ENCODE data around the gene PADI6. TPM values are rescaled to one million over a fixed set of nuclear protein-coding genes. Genes with fewer than 3 reads are reported as not detected.

PADI6 gene
- total and polyA plus RNA-seq, 9 of the 15 experiments (the other 6 are each of a cell fraction or from before 2014, with no cell fraction given), result not detected

GRCh38 chr1:17440074-17440826 is 68.3 kb downstream of the PADI6 start (continued):
- TF ChIP-seq HDAC6 (IDR thresholded peaks at IDR 0.05; ENCODE audit: low read depth, low read length) (no peak), ILK (tag; IDR thresholded peaks at IDR 0.05; ENCODE audit: borderline replicate concordance, low read depth) (no peak), MTA2 (IDR thresholded peaks at IDR 0.05; ENCODE audit: low read depth) (no peak), ID3 (CRISPR knock-in tag; IDR thresholded peaks at IDR 0.05) (no peak), ID3 (tag; IDR thresholded peaks at IDR 0.05) (peak; percentile 22; the same call in 1 of the 2 replicates), STAT5B (CRISPR knock-in tag; IDR thresholded peaks at IDR 0.05) (no peak), RB1 (IDR thresholded peaks at IDR 0.05; ENCODE audit: low read depth) (no peak), BMI1 (IDR thresholded peaks at IDR 0.05; ENCODE audit: low read length) (no peak), ZBTB49 (CRISPR knock-in tag; IDR thresholded peaks at IDR 0.05; ENCODE audit: borderline replicate concordance) (no peak), ZBTB5 (IDR thresholded peaks at IDR 0.05) (no peak), SIN3A (IDR thresholded peaks at IDR 0.05; ENCODE audit: borderline replicate concordance in 2 of 2, control insufficient read depth in 1 of 2, low read depth in 2 of 2, low read length in 2 of 2) (0 out of 4 replicates have a peak, but pooled peaks of 1 of the 2 experiments have one; percentile 20), ZNF408 (CRISPR knock-in tag; IDR thresholded peaks at IDR 0.05; ENCODE audit: low read depth) (no peak), ZNF282 (CRISPR knock-in tag; IDR thresholded peaks at IDR 0.05) (no peak), FOXK2 (conservative IDR thresholded peaks at IDR 0.05 in 1 of 2, IDR thresholded peaks at IDR 0.05 in 1 of 2; ENCODE audit: low read depth in 2 of 2) (no peak), KDM1A (IDR thresholded peaks at IDR 0.05) (no peak), GTF2F1 (IDR thresholded peaks at IDR 0.05; ENCODE audit: low read depth, low read length) (no peak), NBN (IDR thresholded peaks at IDR 0.05; ENCODE audit: low read depth) (no peak), ZKSCAN3 (CRISPR knock-in tag; IDR thresholded peaks at IDR 0.05) (0 out of 2 replicates have a peak, but pooled peaks have one; percentile 15), SNIP1 (IDR thresholded peaks at IDR 0.05; ENCODE audit: low read depth) (no peak)
- TF ChIP-seq, protein P1, sequence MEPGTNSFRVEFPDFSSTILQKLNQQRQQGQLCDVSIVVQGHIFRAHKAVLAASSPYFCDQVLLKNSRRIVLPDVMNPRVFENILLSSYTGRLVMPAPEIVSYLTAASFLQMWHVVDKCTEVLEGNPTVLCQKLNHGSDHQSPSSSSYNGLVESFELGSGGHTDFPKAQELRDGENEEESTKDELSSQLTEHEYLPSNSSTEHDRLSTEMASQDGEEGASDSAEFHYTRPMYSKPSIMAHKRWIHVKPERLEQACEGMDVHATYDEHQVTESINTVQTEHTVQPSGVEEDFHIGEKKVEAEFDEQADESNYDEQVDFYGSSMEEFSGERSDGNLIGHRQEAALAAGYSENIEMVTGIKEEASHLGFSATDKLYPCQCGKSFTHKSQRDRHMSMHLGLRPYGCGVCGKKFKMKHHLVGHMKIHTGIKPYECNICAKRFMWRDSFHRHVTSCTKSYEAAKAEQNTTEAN (CRISPR knock-in tag; IDR thresholded peaks at IDR 0.05), result no peak; the same call in 1 of the 2 replicates
- TF ChIP-seq, protein P2, sequence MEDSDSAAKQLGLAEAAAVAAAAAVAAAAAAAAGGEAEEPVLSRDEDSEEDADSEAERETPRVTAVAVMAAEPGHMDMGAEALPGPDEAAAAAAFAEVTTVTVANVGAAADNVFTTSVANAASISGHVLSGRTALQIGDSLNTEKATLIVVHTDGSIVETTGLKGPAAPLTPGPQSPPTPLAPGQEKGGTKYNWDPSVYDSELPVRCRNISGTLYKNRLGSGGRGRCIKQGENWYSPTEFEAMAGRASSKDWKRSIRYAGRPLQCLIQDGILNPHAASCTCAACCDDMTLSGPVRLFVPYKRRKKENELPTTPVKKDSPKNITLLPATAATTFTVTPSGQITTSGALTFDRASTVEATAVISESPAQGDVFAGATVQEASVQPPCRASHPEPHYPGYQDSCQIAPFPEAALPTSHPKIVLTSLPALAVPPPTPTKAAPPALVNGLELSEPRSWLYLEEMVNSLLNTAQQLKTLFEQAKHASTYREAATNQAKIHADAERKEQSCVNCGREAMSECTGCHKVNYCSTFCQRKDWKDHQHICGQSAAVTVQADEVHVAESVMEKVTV (CRISPR knock-in tag; IDR thresholded peaks at IDR 0.05), result no peak
